ENCODE measurements around the gene SCGB1D4. TPM values are rescaled to one million over a fixed set of nuclear protein-coding genes. Genes with fewer than 3 reads are reported as not detected.

SCGB1D4 gene
- total RNA-seq, 1 donor from 2014 or later, result not detected

DNA sequence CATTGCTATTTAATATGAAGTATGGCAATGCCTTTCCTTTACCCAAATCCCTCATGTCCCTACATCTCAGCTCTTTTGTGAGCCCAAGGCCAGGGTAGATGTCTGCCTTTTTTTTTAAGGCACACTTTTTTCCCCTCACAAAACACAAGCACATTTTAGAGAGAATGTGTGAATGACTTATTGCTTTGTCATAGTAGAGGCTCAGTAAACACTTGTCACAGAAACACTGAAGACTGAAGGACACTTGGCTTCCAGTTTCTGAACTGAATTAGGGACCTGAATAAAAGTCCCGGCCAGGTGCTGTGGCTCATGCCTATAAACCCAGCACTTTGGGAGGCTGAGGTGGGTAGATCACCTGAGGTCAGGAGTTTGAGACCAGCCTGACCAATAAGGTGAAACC is 31.8 kb downstream of the SCGB1D4 start:
- intact Hi-C loops (cut with micrococcal nuclease), result no loop called here
- no peak overlapping the region for H3K4me3 Mint-ChIP-seq
- H3K27me3 Mint-ChIP-seq (ENCODE audit: insufficient read depth), result peaks cover 12% of the 10 kb centered on the region
- no peaks in the 10 kb centered on the region for H3K4me1 Mint-ChIP-seq (ENCODE audit: low read depth)
- peaks cover 3% of the 10 kb centered on the region for H3K9me3 Mint-ChIP-seq
- DNase-seq (ENCODE audit: low spot score), result no peak
- H3K27ac Mint-ChIP-seq, result no peak overlapping the region
- H3K36me3 Mint-ChIP-seq (ENCODE audit: low read depth), result peaks cover 2% of the 10 kb centered on the region

DNA sequence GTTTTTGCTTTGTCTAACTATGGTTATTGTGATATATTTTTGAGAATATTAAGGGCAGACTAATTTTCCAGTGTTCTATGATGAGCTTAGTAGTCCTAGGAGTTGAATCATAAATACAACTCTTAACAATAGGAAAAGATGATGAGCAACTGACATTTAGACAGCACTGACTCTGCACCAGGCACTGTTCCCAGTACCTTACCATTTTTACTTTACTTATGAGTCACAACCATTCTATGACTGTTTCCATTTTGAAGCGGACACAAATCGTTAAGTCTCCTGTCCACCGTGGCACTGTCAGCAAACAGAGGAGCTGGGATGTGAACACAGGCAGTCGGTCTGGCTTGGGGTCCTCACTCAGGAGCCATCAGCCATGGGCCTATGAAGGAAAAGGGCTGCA is 32.3 kb downstream of the SCGB1D4 start:
- H3K27me3 Mint-ChIP-seq (ENCODE audit: insufficient read depth), result peaks cover 15% of the 10 kb centered on the region
- H3K9me3 Mint-ChIP-seq, result peaks cover 3% of the 10 kb centered on the region
- H3K4me3 Mint-ChIP-seq, result no peak overlapping the region
- H3K36me3 Mint-ChIP-seq (ENCODE audit: low read depth), result peaks cover 2% of the 10 kb centered on the region
- DNase-seq (ENCODE audit: low spot score), result no peak
- peak overlapping the region; percentile 24 for H3K27ac Mint-ChIP-seq
- intact Hi-C loops (cut with micrococcal nuclease), result no loop called here
- no peaks in the 10 kb centered on the region for H3K4me1 Mint-ChIP-seq (ENCODE audit: low read depth)

DNA sequence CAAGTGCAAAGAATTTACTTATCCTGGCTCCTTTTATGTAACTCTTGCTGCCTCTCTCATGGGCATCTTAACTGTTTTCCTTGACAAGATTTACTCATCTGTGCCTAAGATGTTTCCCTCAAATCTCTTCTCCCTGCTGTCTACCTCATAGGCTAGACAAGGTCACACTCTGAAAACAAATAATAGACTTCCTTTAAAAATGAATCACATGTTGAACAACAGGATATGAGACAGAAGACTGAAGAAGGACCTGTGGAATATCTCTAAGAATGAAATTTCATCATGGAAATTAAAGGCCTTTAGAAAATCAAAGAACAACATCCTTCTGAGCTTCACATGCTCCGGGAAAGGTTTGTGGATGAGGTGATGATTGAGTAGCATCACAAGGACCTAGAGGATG is 34.9 kb downstream of the SCGB1D4 start:
- no peak for DNase-seq (ENCODE audit: low spot score)
- Mint-ChIP-seq H3K9me3 (peaks cover 3% of the 10 kb centered on the region), H3K4me3 (no peak overlapping the region), H3K36me3 (ENCODE audit: low read depth) (peaks cover 2% of the 10 kb centered on the region), H3K4me1 (ENCODE audit: low read depth) (no peaks in the 10 kb centered on the region), H3K27ac (no peak overlapping the region), H3K27me3 (ENCODE audit: insufficient read depth) (peaks cover 10% of the 10 kb centered on the region)
- intact Hi-C loops (cut with micrococcal nuclease), result no loop called here

DNA sequence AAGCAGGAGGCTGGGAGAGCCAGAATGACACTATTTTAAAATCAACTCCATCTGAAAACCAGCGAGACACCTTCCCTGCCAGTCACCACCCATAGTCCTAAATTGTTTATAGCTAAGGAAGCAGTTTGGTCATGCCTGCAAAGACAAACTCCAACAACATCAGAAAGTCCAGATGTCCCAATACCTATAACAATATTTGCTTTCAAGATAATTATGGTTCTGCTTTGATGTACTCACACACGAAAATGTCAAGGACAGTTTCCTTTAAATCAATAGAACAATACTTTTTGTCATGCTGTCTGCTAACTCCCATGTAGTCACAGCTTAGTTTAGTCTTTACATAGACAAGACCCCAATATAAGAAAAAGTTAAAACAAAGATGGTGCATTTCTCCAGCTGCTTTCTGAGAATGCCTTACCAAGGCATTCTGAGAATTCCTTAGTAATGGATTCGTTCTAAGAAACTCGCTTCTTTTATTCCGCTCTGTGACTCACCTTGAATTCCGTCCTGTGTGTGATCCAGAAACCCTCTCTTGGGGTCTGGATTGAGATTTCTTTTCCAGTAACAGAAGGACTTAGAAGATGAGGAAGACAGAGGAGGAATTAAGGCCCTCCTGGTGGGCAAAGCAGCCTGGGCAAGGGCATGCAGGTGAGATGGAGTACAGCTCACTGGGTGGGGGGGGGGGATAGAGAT is 38.5 kb downstream of the SCGB1D4 start:
- DNase-seq (ENCODE audit: low spot score), result no peak
- Mint-ChIP-seq H3K4me3 (no peak overlapping the region), H3K4me1 (ENCODE audit: low read depth) (no peaks in the 10 kb centered on the region), H3K36me3 (ENCODE audit: low read depth) (peaks cover 2% of the 10 kb centered on the region), H3K9me3 (peaks cover 3% of the 10 kb centered on the region), H3K27me3 (ENCODE audit: insufficient read depth) (peaks cover 16% of the 10 kb centered on the region), H3K27ac (no peak overlapping the region)
- intact Hi-C loops (cut with micrococcal nuclease), result no loop called here

DNA sequence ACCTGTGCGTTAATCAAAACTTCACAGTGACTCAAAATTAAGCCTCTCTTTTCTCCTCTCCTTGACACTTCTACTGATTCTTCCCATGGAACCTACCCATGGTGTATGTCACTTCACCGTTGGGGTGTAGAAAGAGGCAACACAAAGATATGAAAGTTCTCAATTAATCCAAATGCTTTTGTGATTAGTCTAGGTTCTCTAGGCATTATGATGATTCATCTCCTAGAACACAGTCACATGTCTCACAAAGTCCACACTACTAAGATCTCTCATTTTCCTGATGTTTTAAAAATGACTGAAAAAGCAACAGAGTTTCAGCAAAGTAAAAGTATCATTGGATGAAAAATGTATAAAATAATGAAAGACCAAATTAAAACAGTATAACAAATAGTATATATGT is 42.6 kb downstream of the SCGB1D4 start:
- Mint-ChIP-seq H3K27ac (no peak overlapping the region), H3K36me3 (ENCODE audit: low read depth) (no peaks in the 10 kb centered on the region), H3K27me3 (ENCODE audit: insufficient read depth) (peaks cover 8% of the 10 kb centered on the region), H3K4me1 (ENCODE audit: low read depth) (no peaks in the 10 kb centered on the region), H3K4me3 (no peak overlapping the region), H3K9me3 (peaks cover 16% of the 10 kb centered on the region)
- intact Hi-C loops (cut with micrococcal nuclease), result no loop called here
- no peak for DNase-seq (ENCODE audit: low spot score)

DNA sequence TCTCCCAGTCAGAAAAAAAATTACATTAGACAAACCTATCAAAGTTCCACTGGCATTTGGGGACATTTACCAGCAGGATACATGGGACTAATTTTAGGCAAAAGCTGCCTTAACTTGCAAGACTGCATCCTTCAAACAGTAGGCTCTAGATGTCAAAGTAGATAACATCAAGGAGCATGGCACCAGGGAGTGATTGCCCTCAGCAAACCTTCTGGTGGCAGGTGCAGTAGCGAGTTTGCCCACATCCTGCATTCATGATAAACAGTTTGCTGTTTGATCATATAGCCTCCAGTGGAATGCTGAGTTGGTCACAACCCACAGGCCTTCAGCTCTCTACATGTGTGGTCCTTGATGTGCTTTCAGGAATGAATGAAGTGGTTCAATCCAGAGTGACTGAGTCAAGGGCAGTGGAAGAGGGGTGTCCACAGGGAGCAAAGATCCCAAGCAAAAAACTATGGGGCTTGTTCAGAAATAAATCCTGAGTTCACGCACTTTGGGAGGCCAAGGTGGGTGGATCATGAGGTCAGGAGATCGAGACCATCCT is 44.8 kb downstream of the SCGB1D4 start:
- H3K27me3 Mint-ChIP-seq (ENCODE audit: insufficient read depth), result peaks cover 10% of the 10 kb centered on the region
- no peaks in the 10 kb centered on the region for H3K4me1 Mint-ChIP-seq (ENCODE audit: low read depth)
- no peak overlapping the region for H3K27ac Mint-ChIP-seq
- H3K4me3 Mint-ChIP-seq, result no peak overlapping the region
- peaks cover 33% of the 10 kb centered on the region for H3K9me3 Mint-ChIP-seq
- no peaks in the 10 kb centered on the region for H3K36me3 Mint-ChIP-seq (ENCODE audit: low read depth)
- DNase-seq (ENCODE audit: low spot score), result no peak
- intact Hi-C loops (cut with micrococcal nuclease), result no loop called here

DNA sequence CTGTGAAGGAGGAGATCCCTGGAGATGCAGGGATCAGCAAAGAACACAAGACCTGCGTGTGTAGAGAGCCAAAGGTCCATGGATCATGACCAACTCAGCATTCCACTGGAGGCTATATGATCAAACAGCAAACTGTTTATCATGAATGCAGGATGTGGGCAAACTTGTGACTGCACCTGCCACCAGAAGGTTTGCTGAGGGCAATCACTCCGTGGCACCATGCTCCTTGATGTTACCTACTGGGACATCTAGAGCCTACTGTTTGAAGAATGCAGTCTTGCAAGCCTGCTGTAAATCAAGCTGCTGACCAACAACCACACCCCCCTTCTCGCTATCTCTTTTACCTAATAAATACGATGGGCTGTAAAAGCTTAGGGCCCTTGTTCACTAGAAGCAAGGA is 47.2 kb downstream of the SCGB1D4 start:
- intact Hi-C loops (cut with micrococcal nuclease), result no loop called here
- H3K27me3 Mint-ChIP-seq (ENCODE audit: insufficient read depth), result peaks cover 7% of the 10 kb centered on the region
- H3K4me1 Mint-ChIP-seq (ENCODE audit: low read depth), result no peaks in the 10 kb centered on the region
- H3K9me3 Mint-ChIP-seq, result peaks cover 33% of the 10 kb centered on the region
- no peak overlapping the region for H3K27ac Mint-ChIP-seq
- DNase-seq (ENCODE audit: low spot score), result no peak
- no peak overlapping the region for H3K4me3 Mint-ChIP-seq
- H3K36me3 Mint-ChIP-seq (ENCODE audit: low read depth), result no peaks in the 10 kb centered on the region

Other genes starting within 250 kb of the SCGB1D4 start
- gene INCENP, start 175.1 kb downstream of the SCGB1D4 start, total RNA-seq, result 94.3 and 98.1 TPM in 2 replicates
- not detected in 2 replicates for gene SCGB1D1, start 108.9 kb downstream of the SCGB1D4 start, total RNA-seq
- gene SCGB2A1, start 90.4 kb downstream of the SCGB1D4 start, total RNA-seq, result not detected in 2 replicates
- not detected in 2 replicates for gene SCGB1D2, start 56.8 kb downstream of the SCGB1D4 start, total RNA-seq
- gene SCGB2A2, start 28.9 kb downstream of the SCGB1D4 start, total RNA-seq, result not detected in 2 replicates
- gene ASRGL1, start 38.4 kb upstream of the SCGB1D4 start, total RNA-seq, result 4.8 and 5.7 TPM in 2 replicates
- not detected in 2 replicates for gene SCGB1A1, start 120.0 kb upstream of the SCGB1D4 start, total RNA-seq
- gene AHNAK, start 247.7 kb upstream of the SCGB1D4 start, total RNA-seq, result 96.5 and 97.2 TPM in 2 replicates

Measured in activated T-helper 1 cell treated with anti-CD3 and anti-CD28 coated beads, Interleukin-12 subunit alpha, Interleukin-12 subunit beta, Interleukin-2, Interleukin-4 antibody, amounts not matched to agents 30 ng/mL and 10 ng/mL and 1 ng/mL, durations not matched to agents 14 hours and 24 hours and 36 hours (primary cell).